GM23338 (cell line): ENCODE measurements around the gene S100A7. TPM values are rescaled to one million over a fixed set of nuclear protein-coding genes. Genes with fewer than 3 reads are reported as not detected.

ENCODE experiments used
- ATAC-seq: fragments of 200-7000 bp; cut with Tn5 transposase; 3 replicates; pipeline ENCODE4 v1.9.1; 2020
- DNase-seq: peaks from one replicate; pipeline ENCODE4 v3.0.0-alpha.2; 2015; ENCODE audit warnings: low spot score
- H2AFZ ChIP-seq: fragments of 200-600 bp; sonication (generic); 2 replicates; pipeline ENCODE4 v1.8.0; 2016; ENCODE audit warnings: antibody characterized with exemption, mild to moderate bottlenecking, moderate library complexity
- H3F3A ChIP-seq: fragments of 200-600 bp; sonication (generic); replicated peaks from 2 replicates; pipeline ENCODE4 v1.8.0; 2017; ENCODE audit warnings: antibody characterized with exemption, mixed run types, low read depth
- H3K27ac ChIP-seq: fragments of 200-600 bp; sonication (generic); 2 replicates; pipeline ENCODE4 v1.6.1; 2016; ENCODE audit warnings: low read depth
- H3K27me3 ChIP-seq: fragments of 200-600 bp; sonication (generic); 2 replicates; pipeline ENCODE4 v1.8.0; 2016; ENCODE audit warnings: mild to moderate bottlenecking, mixed run types, moderate library complexity; ENCODE audit not compliant: insufficient read depth
- H3K36me3 ChIP-seq: fragments of 200-600 bp; sonication (generic); 2 replicates; pipeline ENCODE4 v1.8.0; 2016; ENCODE audit warnings: mild to moderate bottlenecking; ENCODE audit not compliant: insufficient read depth
- H3K4me1 ChIP-seq: fragments of 200-600 bp; sonication (generic); 2 replicates; pipeline ENCODE4 v1.8.0; 2016; ENCODE audit warnings: mild to moderate bottlenecking, moderate library complexity; ENCODE audit not compliant: insufficient read depth
- H3K4me2 ChIP-seq: fragments of 200-600 bp; sonication (generic); 2 replicates; pipeline ENCODE4 v1.7.1; 2017; ENCODE audit warnings: mixed run types
- H3K4me3 ChIP-seq: fragments of 200-600 bp; sonication (generic); 2 replicates; pipeline ENCODE4 v1.6.1; 2016; ENCODE audit warnings: mixed run types
- H3K79me2 ChIP-seq: fragments of 200-600 bp; sonication (generic); replicated peaks from 2 replicates; pipeline ENCODE4 v1.8.0; 2017; ENCODE audit warnings: mild to moderate bottlenecking; ENCODE audit not compliant: insufficient read depth
- H3K9me2 ChIP-seq: fragments of 200-600 bp; sonication (generic); 2 replicates; pipeline ENCODE4 v1.8.0; 2017; ENCODE audit not compliant: insufficient read depth
- H4K20me1 ChIP-seq: fragments of 200-600 bp; sonication (generic); replicated peaks from 2 replicates; pipeline ENCODE4 v1.8.0; 2017; ENCODE audit warnings: mild to moderate bottlenecking; ENCODE audit not compliant: insufficient read depth
- H3K27ac Mint-ChIP-seq: 2 replicates; pipeline ENCODE4 v1.8.0; 2020; ENCODE audit warnings: inconsistent platforms, mild to moderate bottlenecking, moderate library complexity, mixed read lengths
- H3K27me3 Mint-ChIP-seq: 3 replicates; pipeline ENCODE4 v1.8.0; 2022; ENCODE audit warnings: low read depth, mild to moderate bottlenecking, moderate library complexity, mixed read lengths, inconsistent platforms; ENCODE audit not compliant: insufficient read depth, poor library complexity
- H3K36me3 Mint-ChIP-seq: 3 replicates; pipeline ENCODE4 v1.8.0; 2021; ENCODE audit warnings: low read depth, mild to moderate bottlenecking, inconsistent platforms, moderate library complexity, mixed read lengths
- H3K4me1 Mint-ChIP-seq: 3 replicates; pipeline ENCODE4 v1.8.0; 2020; ENCODE audit warnings: mild to moderate bottlenecking, inconsistent platforms, mixed read lengths
- H3K4me3 Mint-ChIP-seq: 3 replicates; pipeline ENCODE4 v1.8.0; 2021; ENCODE audit warnings: moderate library complexity, mild to moderate bottlenecking, inconsistent platforms, mixed read lengths
- H3K9me3 Mint-ChIP-seq: 3 replicates; pipeline ENCODE4 v1.8.0; 2020; ENCODE audit warnings: moderate library complexity, mild to moderate bottlenecking, inconsistent platforms, mixed read lengths
- CREB1 ChIP-seq: fragments of 250-450 bp; sonication (Bioruptor Pico); IDR thresholded peaks from 2 replicates; pipeline ENCODE4 v1.5.0; 2020; ENCODE audit warnings: low read depth, mild to moderate bottlenecking, moderate library complexity
- CTCF ChIP-seq, 2 experiments: fragments of 200-600 bp in 1 of 2; sonication (generic) in 1 of 2; conservative IDR thresholded peaks; 2 replicates each; pipeline versions ENCODE4 v1.5.1 to v1.6.1; 2016 to 2017; ENCODE audit warnings: antibody characterized with exemption in 2 of 2, low read depth in 2 of 2, mild to moderate bottlenecking in 2 of 2, moderate library complexity in 1 of 2
- ETS1 ChIP-seq: IDR thresholded peaks from 2 replicates; pipeline ENCODE4 v1.6.1; 2016; ENCODE audit warnings: antibody characterized with exemption
- EZH2 ChIP-seq: fragments of 200-600 bp; sonication (generic); IDR thresholded peaks from one replicate; pipeline ENCODE4 v1.8.0; 2017; ENCODE audit warnings: antibody characterized with exemption, mild to moderate bottlenecking, low read depth; ENCODE audit not compliant: unreplicated experiment
- EZH2phosphoT487 ChIP-seq: fragments of 200-600 bp; sonication (generic); IDR thresholded peaks from one replicate; pipeline ENCODE4 v1.8.1; 2018; ENCODE audit warnings: antibody characterized with exemption; ENCODE audit not compliant: unreplicated experiment
- JUNB ChIP-seq: IDR thresholded peaks from one replicate; pipeline ENCODE4 v1.6.1; 2016; ENCODE audit warnings: antibody characterized with exemption; ENCODE audit not compliant: unreplicated experiment
- NANOG ChIP-seq: IDR thresholded peaks from 2 replicates; pipeline ENCODE4 v1.6.1; 2016; ENCODE audit warnings: antibody characterized with exemption, borderline replicate concordance
- POLR2AphosphoS5 ChIP-seq: IDR thresholded peaks from 2 replicates; pipeline ENCODE4 v1.6.1; 2016; ENCODE audit warnings: antibody characterized with exemption, low read depth
- REST ChIP-seq: IDR thresholded peaks from one replicate; pipeline ENCODE4 v1.6.1; 2018; ENCODE audit warnings: antibody characterized with exemption; ENCODE audit not compliant: unreplicated experiment
- STAT1 ChIP-seq: IDR thresholded peaks from one replicate; pipeline ENCODE4 v1.6.1; 2016; ENCODE audit warnings: antibody characterized with exemption; ENCODE audit not compliant: unreplicated experiment
- ZNF114 ChIP-seq: fragments of 250-450 bp; sonication (Bioruptor Pico); IDR thresholded peaks from 2 replicates; pipeline ENCODE4 v1.5.0; 2020; ENCODE audit warnings: mild to moderate bottlenecking, moderate library complexity
- ZNF331 ChIP-seq: fragments of 250-450 bp; sonication (Bioruptor Pico); IDR thresholded peaks from 2 replicates; pipeline ENCODE4 v1.5.0; 2020; ENCODE audit warnings: low read depth, mild to moderate bottlenecking, moderate library complexity
- ZNF462 ChIP-seq: fragments of 250-450 bp; sonication (Bioruptor Pico); IDR thresholded peaks from 2 replicates; pipeline ENCODE4 v1.5.0; 2020; ENCODE audit warnings: mild to moderate bottlenecking, moderate library complexity
- polyA plus RNA-seq: library from polyadenylated mRNA; unstranded; fragments of >200 nt; fragmentation: Nextera tagmentation; extraction: Ambion mirVana; gene quantifications from 2 replicates; pipeline ENCODE4 v1.2.1, GENCODE V29; 2016
- total RNA-seq: library from RNA; depleted of rRNA; stranded (reverse); fragments of >200 nt; shearing (Covaris generic); gene quantifications from 2 replicates; pipeline ENCODE4 v1.2.3, GENCODE V29; 2014

Gene S100A7
- total and polyA plus RNA-seq, 2 experiments from 2014 or later: not detected

- Histone ChIP-seq H3K27ac (no peak overlapping the region), H3K4me2 (no peak overlapping the region), H3K9me2 (no peaks in the 10 kb centered on the region), H3F3A (no peaks in the 10 kb centered on the region), H2AFZ (no peak overlapping the region), H3K36me3 (no peaks in the 10 kb centered on the region), H3K79me2 (no peaks in the 10 kb centered on the region), H3K4me1 (no peaks in the 10 kb centered on the region), H4K20me1 (no peaks in the 10 kb centered on the region), H3K4me3 (no peak overlapping the region), H3K27me3 (no peaks in the 10 kb centered on the region)
- no peak for TF ChIP-seq ZNF114 (CRISPR knock-in tag)
- no peak for TF ChIP-seq REST
- TF ChIP-seq ZNF462: no peak
- TF ChIP-seq EZH2: no peak
- no peak for TF ChIP-seq EZH2phosphoT487
- TF ChIP-seq NANOG: no peak
- TF ChIP-seq CREB1 (CRISPR knock-in tag): no peak
- TF ChIP-seq STAT1: no peak
- no peak for TF ChIP-seq JUNB
- TF ChIP-seq ETS1: no peak
- no peak for TF ChIP-seq POLR2AphosphoS5
- TF ChIP-seq CTCF (conservative IDR thresholded peaks at IDR 0.05; ENCODE audit: low read depth in 2 of 2): no peak
- no peak for TF ChIP-seq ZNF331 (CRISPR knock-in tag)
- Mint-ChIP-seq H3K9me3 (no peaks in the 10 kb centered on the region; the same call in 2 of the 3 replicates), H3K36me3 (no peaks in the 10 kb centered on the region), H3K27ac (no peak overlapping the region), H3K4me3 (no peak overlapping the region), H3K27me3 (peaks cover 8% of the 10 kb centered on the region), H3K4me1 (no peaks in the 10 kb centered on the region; the same call in 2 of the 3 replicates)
- ATAC-seq (no peak), DNase-seq (no peak)
Observed at GRCh38 chr1:153431928-153432327, 28.5 kb downstream of the S100A7 start.
